Stimulated activated CD4-positive, alpha-beta T cell treated with anti-CD3 and anti-CD28 coated beads, Interleukin-1b, Interleukin-23, amount 100 ng/mL, for 48 hours (primary cell): Measurements from ENCODE around the gene CNTN6.

ENCODE experiments used
- DNase-seq: peaks from one replicate; pipeline ENCODE4 v3.0.0-alpha.2; 2020

Gene CNTN6

DNA sequence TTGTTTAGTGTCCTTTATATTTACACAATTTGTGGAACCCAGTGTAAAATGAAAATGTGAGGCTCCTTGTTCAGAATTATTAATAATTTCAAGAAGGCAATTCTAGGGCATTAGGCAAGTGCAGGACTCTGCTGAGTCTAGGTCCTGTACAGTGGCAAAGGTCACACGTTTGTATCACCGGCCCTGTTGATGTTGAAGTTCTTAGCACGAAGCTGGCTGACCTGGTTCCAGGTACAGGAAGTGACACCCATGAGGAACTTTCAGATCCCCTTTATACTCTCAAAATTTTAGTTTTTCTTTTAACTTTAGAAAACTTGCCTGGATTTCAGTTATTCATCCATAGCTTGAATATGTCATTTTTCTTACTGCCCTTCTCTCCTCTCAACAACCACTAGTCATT is 349.4 kb downstream of the CNTN6 start:
- no peak for DNase-seq

DNA sequence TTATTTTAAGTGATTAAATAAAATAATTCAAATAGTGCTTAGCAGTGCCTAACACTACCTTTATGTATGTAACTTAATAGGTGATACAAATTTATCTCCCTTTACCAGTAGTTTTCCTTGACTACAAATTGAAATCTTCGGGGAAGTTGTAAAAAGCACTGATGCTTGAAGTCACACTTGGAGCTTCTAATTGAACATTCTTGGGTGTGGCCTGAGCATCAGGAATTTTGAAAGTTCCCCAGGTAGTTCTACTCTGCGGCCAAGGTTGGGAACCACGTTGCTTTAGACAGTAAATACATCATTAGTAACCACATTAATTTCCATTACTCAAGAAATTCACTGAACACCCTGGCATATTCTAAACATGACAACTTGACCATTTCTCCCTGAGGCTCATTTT is 351.4 kb downstream of the CNTN6 start:
- DNase-seq: no peak

DNA sequence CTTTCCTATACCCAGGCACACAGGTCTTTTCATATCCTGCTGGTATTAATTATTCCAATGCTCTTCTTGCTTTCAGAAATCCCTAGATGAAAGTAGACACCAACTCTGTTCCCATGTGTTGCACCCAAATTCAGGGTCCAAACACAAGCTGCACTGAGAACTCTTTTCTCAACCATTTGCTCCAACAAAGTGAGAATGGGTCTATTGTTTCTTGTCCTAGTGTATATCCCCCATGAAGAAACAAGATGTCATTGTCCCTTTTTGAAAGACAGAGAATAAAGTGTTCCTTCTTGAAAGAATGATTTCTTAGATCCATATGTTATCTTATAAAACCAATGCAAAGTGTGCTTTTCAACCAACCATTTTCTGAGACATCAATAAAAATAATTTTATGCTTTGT is 353.7 kb downstream of the CNTN6 start:
- no peak for DNase-seq

DNA sequence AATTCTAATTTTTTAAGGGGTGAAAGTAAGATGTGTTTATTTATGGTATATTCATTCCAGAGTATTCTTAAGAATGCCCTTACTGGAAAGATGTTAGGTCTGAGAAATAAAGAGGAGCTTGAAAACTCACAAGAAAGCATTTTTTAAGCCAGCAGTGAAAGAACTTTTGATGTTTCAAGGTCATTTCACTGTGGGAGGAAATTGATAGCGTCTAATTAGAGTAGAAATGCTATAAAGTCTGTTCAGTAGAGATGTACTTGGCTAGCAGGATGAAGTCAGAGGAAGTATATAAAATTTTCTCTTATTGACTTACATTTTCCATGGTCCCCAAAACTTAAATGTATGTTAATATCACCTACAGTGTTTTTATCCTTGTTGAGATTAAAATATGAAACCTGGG is 354.6 kb downstream of the CNTN6 start:
- no peak for DNase-seq

DNA sequence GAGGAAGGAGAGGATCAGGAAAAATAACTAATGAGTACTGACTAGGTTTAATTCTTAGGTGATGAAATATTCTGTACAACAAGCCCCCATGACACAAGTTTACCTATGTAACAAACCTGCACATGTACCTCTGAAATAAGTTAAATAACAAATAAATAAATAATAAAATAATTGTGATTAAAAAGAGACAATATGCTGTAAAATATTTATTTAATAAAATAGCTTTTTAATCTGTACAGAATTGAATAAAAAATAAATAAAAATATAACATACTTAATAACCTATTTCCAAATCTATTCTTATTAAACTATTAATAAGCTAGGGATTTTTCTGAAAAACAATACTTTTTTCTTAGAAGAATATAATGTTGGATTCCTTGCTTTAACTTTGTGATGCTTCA is 355.6 kb downstream of the CNTN6 start:
- DNase-seq: no peak
